HepG2 (cell line): Measurements from ENCODE around the gene NCOA7.

ENCODE experiments used
- TF ChIP-seq, protein P1 (sequence below): sonication (generic); formaldehyde crosslinking; IDR thresholded peaks from 2 replicates; pipeline ENCODE4 v1.4.0; 2020; ENCODE audit warnings: missing genetic modification reagents
- TF ChIP-seq, protein P2 (sequence below): sonication (generic); formaldehyde crosslinking; IDR thresholded peaks from 2 replicates; pipeline ENCODE4 v1.5.0; 2020; ENCODE audit warnings: mild to moderate bottlenecking, missing genetic modification reagents, moderate library complexity

DNA sequence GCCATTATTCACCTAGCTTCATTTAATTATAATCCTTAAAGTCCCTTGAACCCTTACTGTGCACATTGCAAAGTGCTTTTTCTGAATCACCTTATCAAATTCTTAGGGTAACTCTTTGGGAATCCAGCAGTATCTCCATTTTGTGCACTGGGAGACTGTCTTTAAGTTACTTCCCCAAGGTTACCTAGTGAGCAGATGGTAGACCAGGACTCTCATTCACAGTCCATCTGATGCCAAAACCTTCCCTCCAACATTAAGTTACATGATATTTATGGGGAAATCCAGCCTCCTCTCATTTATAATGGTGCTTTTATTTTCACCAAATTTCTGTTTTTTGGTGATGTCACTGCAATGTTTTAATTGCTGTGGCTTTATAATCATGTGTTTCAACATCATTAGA is 75.7 kb downstream of the NCOA7 start:
- TF ChIP-seq, protein P1, sequence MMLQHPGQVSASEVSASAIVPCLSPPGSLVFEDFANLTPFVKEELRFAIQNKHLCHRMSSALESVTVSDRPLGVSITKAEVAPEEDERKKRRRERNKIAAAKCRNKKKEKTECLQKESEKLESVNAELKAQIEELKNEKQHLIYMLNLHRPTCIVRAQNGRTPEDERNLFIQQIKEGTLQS: no peak
- TF ChIP-seq, protein P2, sequence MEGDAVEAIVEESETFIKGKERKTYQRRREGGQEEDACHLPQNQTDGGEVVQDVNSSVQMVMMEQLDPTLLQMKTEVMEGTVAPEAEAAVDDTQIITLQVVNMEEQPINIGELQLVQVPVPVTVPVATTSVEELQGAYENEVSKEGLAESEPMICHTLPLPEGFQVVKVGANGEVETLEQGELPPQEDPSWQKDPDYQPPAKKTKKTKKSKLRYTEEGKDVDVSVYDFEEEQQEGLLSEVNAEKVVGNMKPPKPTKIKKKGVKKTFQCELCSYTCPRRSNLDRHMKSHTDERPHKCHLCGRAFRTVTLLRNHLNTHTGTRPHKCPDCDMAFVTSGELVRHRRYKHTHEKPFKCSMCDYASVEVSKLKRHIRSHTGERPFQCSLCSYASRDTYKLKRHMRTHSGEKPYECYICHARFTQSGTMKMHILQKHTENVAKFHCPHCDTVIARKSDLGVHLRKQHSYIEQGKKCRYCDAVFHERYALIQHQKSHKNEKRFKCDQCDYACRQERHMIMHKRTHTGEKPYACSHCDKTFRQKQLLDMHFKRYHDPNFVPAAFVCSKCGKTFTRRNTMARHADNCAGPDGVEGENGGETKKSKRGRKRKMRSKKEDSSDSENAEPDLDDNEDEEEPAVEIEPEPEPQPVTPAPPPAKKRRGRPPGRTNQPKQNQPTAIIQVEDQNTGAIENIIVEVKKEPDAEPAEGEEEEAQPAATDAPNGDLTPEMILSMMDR: no peak
